ENCODE data around the gene TMA16.

The TMA16 gene

GRCh38 chr4:163550869-163551267 is 56.4 kb downstream of the TMA16 start:
- TF ChIP-seq ELF4 (IDR thresholded peaks at IDR 0.05) (no peak), ARNT (IDR thresholded peaks at IDR 0.05) (no peak), FOXM1 (IDR thresholded peaks at IDR 0.05; ENCODE audit: borderline replicate concordance) (no peak), SP1 (IDR thresholded peaks at IDR 0.05) (no peak), FOXK2 (IDR thresholded peaks at IDR 0.05) (no peak), ZNF384 (IDR thresholded peaks at IDR 0.05) (no peak), CTBP1 (IDR thresholded peaks at IDR 0.05; ENCODE audit: borderline replicate concordance) (no peak), FOXA1 (IDR thresholded peaks at IDR 0.05) (no peak), TARDBP (IDR thresholded peaks at IDR 0.05) (no peak), PKNOX1 (IDR thresholded peaks at IDR 0.05) (no peak), LEF1 (IDR thresholded peaks at IDR 0.05; ENCODE audit: borderline replicate concordance) (no peak), L3MBTL2 (conservative IDR thresholded peaks at IDR 0.05) (no peak)
- DNase-seq (ENCODE audit: extremely low spot score) = no peak
- ChIA-PET CTCF (interaction anchor here (0.6 to 3.2 kb wide), 3 partner anchors 58 to 99 kb away, joined by 3 to 10 read pairs (median 3); no protein-coding TSS in a partner anchor), POLR2A (no interaction called here)

- ChIA-PET CTCF (interaction anchor here (0.6 kb wide), 1 partner anchor 74 kb away, joined by 5 read pairs; no protein-coding TSS in a partner anchor), POLR2A (no interaction called here)
These were observed 58.7 kb downstream of the TMA16 start for GRCh38 chr4:163553146-163553545.

GRCh38 chr4:163554870-163555465 is 60.5 kb downstream of the TMA16 start:
- ChIA-PET POLR2A (no interaction called here), CTCF (interaction anchor here (0.7 to 1.3 kb wide), 2 partner anchors 11 to 126 kb away, joined by 3 to 5 read pairs; no protein-coding TSS in a partner anchor)
- TF ChIP-seq HDGF (IDR thresholded peaks at IDR 0.05; ENCODE audit: borderline replicate concordance) (no peak), ZNF384 (IDR thresholded peaks at IDR 0.05) (peak; percentile 46; the same call in 1 of the 2 replicates)
- no peak for DNase-seq (ENCODE audit: extremely low spot score)

More at GRCh38 chr4:163553146-163553545, 58.7 kb downstream of the TMA16 start:
- no peak for DNase-seq (ENCODE audit: extremely low spot score)
- TF ChIP-seq CTBP1 (IDR thresholded peaks at IDR 0.05; ENCODE audit: borderline replicate concordance) = no peak
- TF ChIP-seq FOXK2 (IDR thresholded peaks at IDR 0.05) = no peak
- TF ChIP-seq HDGF (IDR thresholded peaks at IDR 0.05; ENCODE audit: borderline replicate concordance) = no peak

GRCh38 chr4:163556177-163556576 is 61.7 kb downstream of the TMA16 start:
- CTCF ChIA-PET = interaction anchor here (0.6 to 1.3 kb wide), 7 partner anchors 13 to 125 kb away, joined by 3 to 5 read pairs (median 4); no protein-coding TSS in a partner anchor
- POLR2A ChIA-PET = no interaction called here
- no peak for DNase-seq (ENCODE audit: extremely low spot score)
- TF ChIP-seq ELF4 (IDR thresholded peaks at IDR 0.05) (no peak), SP1 (IDR thresholded peaks at IDR 0.05) (no peak), FOXA1 (IDR thresholded peaks at IDR 0.05) (no peak), ARNT (IDR thresholded peaks at IDR 0.05) (no peak), NFRKB (IDR thresholded peaks at IDR 0.05) (no peak)

DNA sequence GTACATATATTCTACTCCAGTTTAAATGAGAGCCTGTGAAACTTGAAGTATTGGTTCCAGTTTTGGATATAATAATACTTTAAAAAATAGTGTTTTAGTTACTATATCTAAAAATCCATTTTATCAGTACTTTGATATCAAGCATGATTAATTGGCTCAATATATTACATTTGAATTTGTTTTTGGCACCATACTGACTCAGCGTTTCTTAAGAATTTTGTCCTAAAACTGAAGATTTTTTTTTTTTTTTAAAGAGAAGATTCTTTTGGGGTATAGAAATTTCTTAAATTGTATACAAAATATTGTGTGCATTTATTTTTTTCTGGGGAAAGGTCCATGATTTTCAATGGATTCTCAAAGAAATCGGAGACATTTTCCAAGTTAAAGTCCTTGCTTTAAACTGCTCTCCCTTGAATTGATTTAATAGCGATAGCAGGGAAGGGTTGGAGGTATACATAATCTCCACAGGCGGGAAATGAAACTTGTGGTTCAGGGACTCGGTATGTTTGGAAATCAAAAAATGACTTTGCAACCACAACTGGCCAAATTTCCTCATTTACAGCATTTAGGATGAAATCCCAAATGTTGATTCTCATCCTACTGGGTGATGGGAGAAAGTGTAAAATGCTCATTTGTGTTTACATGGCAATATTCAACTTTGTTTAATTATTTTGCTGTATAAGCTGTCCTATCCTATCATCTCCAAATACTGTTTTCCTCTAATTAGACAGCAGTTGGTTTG is 62.3 kb downstream of the TMA16 start:
- ChIA-PET CTCF (interaction anchor here (0.6 to 1.2 kb wide), 4 partner anchors 13 to 119 kb away, joined by 3 to 5 read pairs (median 4); no protein-coding TSS in a partner anchor), POLR2A (no interaction called here)
- TF ChIP-seq ELF4 (IDR thresholded peaks at IDR 0.05) (no peak), CTBP1 (IDR thresholded peaks at IDR 0.05; ENCODE audit: borderline replicate concordance) (no peak), NFRKB (IDR thresholded peaks at IDR 0.05) (no peak), TARDBP (IDR thresholded peaks at IDR 0.05) (no peak), ZNF384 (IDR thresholded peaks at IDR 0.05) (no peak)
- no peak for DNase-seq (ENCODE audit: extremely low spot score)

GRCh38 chr4:163558539-163559044 is 64.1 kb downstream of the TMA16 start:
- no peak for DNase-seq (ENCODE audit: extremely low spot score)
- ChIA-PET POLR2A (no interaction called here), CTCF (no interaction called here)
- TF ChIP-seq NFRKB (IDR thresholded peaks at IDR 0.05) (no peak), ELF4 (IDR thresholded peaks at IDR 0.05) (no peak), CTBP1 (IDR thresholded peaks at IDR 0.05; ENCODE audit: borderline replicate concordance) (no peak), BHLHE40 (IDR thresholded peaks at IDR 0.05; ENCODE audit: borderline replicate concordance) (no peak), PKNOX1 (IDR thresholded peaks at IDR 0.05) (no peak), TARDBP (IDR thresholded peaks at IDR 0.05) (no peak), SP1 (IDR thresholded peaks at IDR 0.05) (no peak)

DNA sequence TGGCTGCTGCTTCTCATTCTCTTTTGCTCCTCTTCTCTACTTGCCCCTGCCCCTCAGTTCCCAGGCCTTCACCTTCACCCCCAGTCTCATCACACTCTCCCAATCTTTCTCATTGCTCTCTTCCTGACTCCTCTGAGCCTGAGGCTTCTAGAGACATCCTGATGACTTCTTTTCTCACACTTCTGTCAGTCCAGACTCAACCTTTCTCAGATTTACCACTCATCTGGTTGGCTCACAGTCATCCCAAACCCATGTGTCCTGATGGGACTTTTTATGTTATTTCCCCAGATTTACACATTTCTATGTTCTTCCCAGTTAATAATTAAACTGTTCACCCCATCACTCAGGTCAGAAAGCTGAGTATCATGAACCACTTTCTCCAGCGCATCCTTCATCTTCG is 68.0 kb downstream of the TMA16 start:
- TF ChIP-seq FOXM1 (IDR thresholded peaks at IDR 0.05; ENCODE audit: borderline replicate concordance) (no peak), FOXA1 (IDR thresholded peaks at IDR 0.05) (no peak), L3MBTL2 (conservative IDR thresholded peaks at IDR 0.05) (no peak), CTBP1 (IDR thresholded peaks at IDR 0.05; ENCODE audit: borderline replicate concordance) (no peak), FOXK2 (IDR thresholded peaks at IDR 0.05) (no peak), ZNF384 (IDR thresholded peaks at IDR 0.05) (no peak), SP1 (IDR thresholded peaks at IDR 0.05) (no peak), NFRKB (IDR thresholded peaks at IDR 0.05) (no peak), LEF1 (IDR thresholded peaks at IDR 0.05; ENCODE audit: borderline replicate concordance) (no peak), ARNT (IDR thresholded peaks at IDR 0.05) (no peak), HDGF (IDR thresholded peaks at IDR 0.05; ENCODE audit: borderline replicate concordance) (no peak), SUZ12 (IDR thresholded peaks at IDR 0.05) (no peak), PKNOX1 (IDR thresholded peaks at IDR 0.05) (no peak)
- ChIA-PET POLR2A (no interaction called here), CTCF (no interaction called here)
- no peak for DNase-seq (ENCODE audit: extremely low spot score)
